ENCODE measurements around the gene CCL14.

GRCh38 chr17:35973333-35974260, 12.9 kb downstream of the CCL14 start:
- TF ChIP-seq CTCF (optimal IDR thresholded peaks at IDR 0.05 in 1 of 3, IDR thresholded peaks at IDR 0.05 in 1 of 3, conservative IDR thresholded peaks at IDR 0.05 in 1 of 3; ENCODE audit: extremely low read depth in 1 of 3, insufficient read depth in 2 of 3, low read length in 3 of 3) (no peak), EZH2 (IDR thresholded peaks at IDR 0.05; ENCODE audit: low read length) (no peak)
